ELF-1 (cell line): ENCODE data around the gene IQGAP2.
"Not testable (repeated sequence)": the region's sequence is repeated elsewhere in the genome, so short reads cannot be mapped to it uniquely, and the experiment has no call there.

Experiments
- DNase-seq: peaks from one replicate; pipeline ENCODE4 v3.0.0-alpha.2; 2016; ENCODE audit warnings: low read depth, low spot score

IQGAP2 gene

GRCh38 chr5:76499507-76500161 is 96.5 kb downstream of the IQGAP2 start:
- no peak for DNase-seq

DNA sequence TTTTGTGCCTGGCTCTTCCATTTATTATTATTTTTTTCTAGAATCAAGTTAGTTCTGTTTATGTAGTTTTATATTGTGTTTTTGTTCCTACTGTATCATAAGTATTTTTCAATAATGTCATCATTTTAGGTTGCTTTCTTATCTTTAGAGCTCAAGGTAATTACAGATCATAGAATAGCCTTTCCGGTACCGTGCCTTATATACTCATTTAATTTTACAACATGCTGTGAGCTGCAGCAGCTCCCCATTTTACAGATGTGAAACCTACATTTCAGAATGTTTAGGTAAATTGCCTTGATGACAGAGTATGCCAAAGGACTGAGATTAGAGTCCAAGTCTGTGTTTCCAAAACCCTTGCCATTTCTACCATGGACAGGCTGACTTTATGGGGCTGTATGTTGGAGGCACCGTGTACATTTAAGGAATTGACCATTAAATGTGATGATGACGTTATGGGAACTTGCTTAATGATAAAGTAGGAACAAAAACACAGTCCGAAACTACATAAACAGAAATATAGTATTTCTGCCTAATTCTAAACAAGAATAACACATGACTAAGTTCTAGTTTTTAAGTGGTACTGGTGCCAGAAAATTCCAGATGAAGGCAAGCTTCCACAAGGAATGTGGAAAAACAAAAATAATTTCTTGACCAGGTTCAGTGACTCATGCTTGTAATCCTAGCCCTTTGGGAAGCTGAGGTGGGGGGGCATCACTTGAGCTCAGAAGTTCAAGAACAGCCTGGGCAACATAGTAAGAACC is 97.7 kb downstream of the IQGAP2 start:
- no peak for DNase-seq

GRCh38 chr5:76503929-76504328 is 100.8 kb downstream of the IQGAP2 start:
- DNase-seq, result no peak

DNA sequence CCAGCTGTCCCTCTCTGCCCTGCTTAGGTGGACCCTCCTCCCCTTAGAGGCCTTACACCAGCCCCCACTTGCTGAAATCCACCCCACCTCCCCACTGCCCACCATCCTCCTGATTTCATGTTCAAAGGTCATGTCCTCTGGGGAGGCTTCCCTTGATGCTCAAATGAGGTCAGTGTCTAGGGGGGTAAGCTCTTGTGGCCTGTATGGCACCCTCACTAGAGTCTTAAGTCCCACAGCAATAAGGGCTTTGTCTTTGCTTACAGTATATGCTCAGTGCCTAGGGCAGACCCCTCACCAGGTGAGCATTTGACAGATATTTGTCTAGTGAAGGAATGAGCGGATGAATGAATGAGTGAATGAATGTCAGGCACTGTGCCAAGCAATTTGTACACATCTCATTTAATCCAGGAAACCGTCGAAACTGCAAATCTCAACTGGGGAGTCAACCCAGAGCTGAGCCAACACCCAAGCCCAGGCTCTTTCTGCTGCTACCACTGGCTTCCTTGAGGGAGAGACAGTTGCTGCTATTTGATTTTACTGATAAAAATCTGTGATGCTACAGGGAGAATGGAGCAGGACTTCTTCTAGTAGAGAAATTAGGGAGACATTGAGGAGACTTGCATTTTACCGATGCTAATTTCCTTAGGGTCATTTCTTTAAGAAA is 101.9 kb downstream of the IQGAP2 start:
- no peak for DNase-seq

DNA sequence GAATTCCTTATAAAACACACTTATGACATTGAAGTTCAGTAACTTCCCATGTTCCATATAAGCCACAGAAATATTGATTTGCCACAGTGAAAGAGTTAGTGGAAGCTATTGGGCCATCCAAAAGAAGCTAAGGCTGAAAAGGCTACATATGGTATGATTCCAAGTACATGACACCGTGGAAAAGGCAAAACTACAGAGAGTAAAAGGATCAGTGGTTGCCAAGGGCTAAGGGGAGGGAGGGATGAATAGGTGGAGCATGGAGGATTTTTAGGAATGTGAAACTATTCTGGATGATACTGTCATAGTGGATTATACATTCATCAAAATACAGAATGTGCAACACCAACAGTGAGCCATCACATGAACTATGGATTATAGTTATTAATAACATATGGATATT is 110.4 kb downstream of the IQGAP2 start:
- DNase-seq, result no peak

GRCh38 chr5:76514292-76514691 is 111.2 kb downstream of the IQGAP2 start:
- peak; percentile 64 for DNase-seq

DNA sequence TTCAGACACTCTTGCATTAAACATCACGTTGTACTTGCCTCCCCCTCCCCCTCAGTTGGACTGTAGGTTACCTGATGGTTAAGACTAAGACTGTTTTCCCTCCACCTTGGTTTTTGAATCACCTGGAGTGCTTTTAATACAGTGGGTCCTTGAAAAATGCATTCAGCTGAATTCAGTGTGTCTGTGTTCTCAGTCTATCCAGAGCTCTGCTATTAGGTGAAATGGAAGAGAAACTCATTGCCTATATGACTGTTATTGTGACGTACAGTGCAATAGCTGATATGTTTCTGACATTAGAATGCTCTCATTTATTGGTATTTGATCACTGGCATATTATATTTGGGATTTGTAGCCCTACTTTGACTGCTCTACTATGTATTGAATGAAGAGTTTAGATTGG is 111.6 kb downstream of the IQGAP2 start:
- DNase-seq, result no peak

DNA sequence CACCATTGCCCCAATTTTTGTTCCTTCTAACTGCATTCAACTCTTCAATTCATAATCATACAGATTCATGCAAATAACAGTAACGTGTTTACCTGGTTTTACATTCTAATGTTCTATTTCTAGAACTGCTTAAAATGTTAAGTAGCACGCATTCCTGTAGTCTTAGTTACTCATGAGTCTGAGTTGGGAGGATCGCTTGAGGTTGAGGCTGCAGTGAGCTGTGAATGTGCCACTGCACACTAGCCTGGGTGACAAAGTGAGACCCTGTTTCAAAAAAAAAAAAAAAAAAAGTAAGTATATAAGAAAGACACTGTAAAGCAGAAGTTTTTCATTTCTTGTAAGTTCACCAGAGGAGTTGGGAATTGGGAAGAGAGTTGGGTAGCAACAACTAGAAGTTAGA is 114.2 kb downstream of the IQGAP2 start:
- no peak for DNase-seq

GRCh38 chr5:76518246-76518645 is 115.2 kb downstream of the IQGAP2 start:
- DNase-seq, result not testable (repeated sequence)

DNA sequence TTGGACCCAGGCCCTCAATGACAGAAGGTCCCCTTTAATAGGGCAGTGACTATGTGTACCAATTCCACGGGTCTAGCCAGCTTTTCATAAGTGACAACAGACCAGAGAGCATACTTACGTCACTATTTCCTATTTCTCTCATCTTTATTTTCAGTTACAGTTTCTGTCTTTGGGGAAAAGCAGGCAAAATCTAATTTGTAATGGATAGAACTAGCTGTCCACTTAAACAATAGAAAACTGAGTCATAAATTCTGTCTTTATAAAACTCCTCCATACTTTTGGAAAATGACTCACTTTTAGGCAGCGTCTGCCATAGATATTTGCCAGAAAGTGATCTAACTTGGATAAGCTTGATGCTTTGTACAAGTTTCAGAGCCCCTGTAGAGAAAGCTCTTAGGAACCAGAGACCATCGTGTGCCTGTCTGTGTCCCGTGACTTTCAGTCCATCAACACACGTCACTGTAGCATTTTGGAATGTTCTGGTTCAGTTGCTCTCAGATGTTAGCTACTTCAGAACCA is 118.2 kb downstream of the IQGAP2 start:
- DNase-seq, result no peak

DNA sequence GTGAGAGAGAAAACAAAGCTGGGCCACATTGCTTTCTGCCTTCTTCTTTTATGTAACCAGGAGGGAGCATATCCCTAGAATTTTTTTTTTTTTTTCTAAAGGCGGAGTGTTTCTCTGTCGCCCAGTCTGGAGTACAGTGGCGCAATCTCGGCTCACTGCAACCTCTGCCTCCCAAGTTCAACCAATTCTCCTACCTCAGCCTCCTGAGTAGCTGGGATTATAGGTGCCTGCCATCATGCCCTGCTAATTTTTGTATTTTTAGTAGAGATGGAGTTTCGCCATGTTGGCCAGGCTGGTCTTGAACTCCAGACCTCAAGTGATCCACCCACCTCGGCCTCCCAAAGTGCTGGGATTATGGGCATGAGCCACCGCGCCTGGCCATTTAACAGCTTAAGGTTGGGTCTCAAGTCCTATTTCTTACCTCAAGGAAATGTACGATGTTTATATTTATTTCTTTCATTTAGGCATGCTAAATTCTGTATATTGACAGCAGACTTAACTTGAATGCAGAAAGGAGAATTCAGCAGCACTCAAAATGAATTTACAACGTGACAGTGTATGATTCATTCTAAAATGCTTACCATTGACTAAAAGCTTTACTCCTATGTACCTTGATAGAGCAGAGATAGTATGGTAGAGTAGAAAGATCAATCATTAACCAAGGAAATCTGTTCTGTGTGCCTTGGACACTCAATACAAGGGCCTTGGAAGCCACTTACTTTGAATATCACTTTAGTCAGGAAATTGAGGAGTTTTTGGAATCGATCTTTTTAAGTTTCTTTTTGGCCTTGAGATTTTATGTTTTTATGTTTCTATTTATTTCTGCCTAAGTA is 119.2 kb downstream of the IQGAP2 start:
- no peak for DNase-seq

DNA sequence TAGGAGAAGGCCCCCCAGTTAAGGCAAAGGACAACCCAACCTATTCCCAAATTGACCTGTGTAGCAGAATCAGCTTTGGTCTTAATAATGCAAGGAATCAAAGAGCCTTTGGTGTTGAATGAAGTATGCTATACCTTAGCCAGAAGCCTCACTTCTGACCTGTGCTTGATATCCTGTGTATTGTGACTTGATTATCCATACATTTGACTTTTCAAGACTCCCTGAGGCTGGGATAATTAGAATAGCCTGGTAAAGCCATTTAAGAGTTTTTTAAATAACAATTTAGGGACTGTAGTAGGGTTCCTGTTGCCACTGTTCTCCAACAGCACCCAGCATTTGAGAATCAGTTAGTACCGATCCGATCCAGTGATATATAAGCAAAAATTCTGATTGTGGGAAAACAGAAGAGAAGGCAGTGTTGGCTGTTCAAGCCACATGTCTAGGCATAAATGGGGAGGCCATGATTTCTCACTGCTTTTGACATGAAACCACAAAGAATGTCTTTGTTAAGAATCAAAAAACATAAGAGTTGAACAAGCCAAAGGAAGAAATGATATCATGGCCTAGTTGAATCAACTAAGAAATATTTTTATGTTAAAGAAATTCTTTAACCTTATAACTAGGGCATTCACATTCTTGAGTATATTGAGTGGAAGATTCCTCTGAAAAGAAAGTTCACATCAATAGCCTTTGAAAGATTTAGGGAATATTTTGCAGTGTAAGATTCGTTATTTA is 121.2 kb downstream of the IQGAP2 start:
- no peak for DNase-seq

DNA sequence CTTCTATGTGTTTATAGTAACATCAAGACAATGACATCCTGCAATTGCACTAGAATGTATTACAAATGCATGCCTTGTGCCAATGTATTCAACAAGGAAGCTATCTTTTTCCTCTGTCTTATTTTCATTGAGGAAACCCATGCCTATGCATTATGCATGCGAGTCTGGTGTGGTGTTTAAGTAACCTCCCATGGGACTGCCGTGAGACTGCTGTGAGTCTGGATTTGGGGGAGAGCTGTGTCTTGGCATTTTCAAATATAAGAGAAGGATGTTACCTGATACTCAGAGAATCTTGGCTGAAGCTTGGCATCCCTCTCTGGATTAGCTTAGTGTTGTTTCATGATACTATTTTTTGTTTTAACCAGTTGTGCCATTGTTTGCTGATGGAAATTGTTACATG is 121.8 kb downstream of the IQGAP2 start:
- no peak for DNase-seq

GRCh38 chr5:76525956-76526355 is 122.9 kb downstream of the IQGAP2 start:
- no peak for DNase-seq

DNA sequence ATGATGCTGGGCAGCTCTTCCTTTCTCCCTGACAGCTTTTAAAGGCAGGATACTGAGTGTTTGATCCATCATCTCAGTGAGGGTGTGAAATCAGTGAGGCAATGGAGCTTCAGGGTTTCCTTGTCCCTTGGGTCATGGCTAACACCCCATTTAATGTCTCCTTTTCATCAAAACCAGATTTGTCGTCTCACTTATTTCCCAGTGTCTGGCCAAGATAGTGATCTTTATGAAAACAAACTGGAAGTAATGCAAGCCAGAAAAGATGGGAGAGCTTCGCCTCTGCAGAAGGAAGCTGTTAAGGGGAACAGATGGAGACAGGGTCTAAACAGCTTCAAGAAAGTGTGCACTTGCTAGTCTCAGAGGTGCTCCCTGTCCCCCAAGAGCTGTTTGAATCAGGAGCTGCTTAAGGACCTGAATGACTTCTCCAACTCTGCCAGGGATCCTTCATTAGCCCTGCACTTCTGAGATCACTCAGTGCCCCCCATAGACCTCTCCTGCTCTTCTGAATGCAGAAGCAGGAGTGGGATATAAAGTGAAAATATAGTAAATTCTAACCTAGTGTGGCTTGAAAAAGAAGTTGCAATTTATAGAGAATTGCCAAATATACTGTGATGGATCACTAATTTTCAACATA is 124.0 kb downstream of the IQGAP2 start:
- no peak for DNase-seq

- DNase-seq, result peak; percentile 52
These were observed 124.6 kb downstream of the IQGAP2 start for GRCh38 chr5:76527685-76528161.

DNA sequence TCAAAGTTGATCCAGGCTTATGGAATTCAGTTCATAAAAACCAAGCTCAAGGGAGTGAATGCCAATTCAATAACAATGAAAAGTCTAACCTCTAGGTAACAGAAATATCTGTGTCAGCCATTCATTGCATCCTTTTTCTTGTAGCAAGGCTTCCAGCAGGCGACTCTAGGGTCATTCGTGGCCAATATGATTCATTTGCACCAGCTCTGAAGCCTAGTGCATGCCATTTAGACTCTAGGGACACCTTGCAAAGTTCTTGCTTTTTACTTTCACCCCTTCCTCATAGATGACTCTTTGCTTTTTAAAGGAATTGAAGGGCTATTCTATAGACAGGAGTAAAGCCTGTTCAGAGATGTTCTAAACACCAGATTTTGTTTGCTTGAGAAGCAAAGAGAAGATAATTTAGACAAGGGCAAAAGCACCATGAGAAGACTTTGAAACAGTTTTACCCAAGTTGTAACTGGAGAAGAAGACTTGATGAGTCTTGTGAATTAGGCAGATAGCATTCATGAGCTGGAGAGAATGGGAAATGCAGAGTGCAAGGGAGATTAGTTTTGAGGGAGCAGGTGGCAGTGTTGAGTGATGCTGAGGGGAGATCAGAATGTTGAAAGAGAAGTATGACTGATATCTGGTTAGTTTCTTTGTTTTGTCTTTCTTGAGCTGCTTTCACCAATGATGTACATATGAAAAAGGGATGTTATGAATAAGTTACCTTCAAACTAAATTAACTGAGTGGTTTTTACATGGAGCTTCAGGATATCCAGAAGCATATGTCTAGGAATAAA is 125.7 kb downstream of the IQGAP2 start:
- no peak for DNase-seq

DNA sequence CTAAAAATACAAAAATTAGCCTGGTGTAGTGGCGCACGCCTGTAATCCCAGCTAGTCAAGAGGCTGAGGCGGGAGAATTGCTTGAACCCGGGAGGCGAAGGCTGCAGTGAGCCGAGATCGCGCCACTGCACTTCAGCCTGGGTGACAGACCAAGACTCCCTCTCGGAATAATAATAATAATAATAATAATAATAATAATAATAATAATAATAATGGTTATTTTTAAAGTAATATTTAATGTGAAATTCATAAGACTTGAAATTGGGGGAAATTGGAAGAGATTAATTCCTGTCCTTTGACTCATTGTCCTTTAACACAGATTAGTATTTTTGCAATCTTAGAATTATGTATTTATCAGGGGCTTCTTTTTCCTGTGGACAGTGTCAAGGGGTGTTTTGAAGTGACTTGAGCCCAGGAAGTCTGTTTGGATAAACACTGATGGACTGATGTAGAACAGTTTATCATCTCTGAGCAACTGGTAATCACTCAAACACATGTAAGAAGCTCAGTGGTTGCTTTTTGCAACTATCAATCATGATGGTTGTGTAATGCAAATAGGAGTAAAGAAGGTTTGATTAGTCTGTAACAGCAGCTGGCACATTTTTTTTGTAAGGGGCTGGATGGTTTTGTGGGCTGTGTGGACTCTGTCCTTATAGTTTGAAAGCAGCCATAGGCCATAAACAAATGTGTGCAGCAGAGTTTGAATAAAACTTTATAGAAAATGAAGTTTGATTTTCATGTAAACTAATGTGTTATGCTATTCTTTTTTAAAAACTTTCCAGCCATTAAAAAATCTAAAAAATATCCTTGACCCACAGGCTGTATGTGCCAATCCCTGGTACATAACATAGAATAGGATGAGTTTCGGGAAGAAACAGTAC is 126.6 kb downstream of the IQGAP2 start:
- DNase-seq, result no peak

DNA sequence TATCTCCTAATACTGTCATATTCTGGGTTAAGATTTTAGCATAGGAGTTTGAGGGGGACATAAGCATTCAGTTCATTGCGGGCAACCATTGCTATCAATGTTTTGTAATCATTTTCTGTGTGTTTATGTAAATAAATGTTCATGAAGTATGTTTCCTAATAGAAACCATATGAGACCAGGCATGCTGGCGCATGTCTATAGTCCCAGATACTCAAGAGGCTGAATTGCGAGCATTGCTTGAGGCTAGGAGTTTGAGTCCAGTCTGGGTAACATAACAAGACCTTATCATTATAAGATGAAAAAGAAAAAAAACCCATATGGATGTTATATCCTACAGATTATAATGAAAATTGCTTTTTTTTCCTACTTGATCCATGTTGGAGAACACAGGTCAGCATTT is 129.0 kb downstream of the IQGAP2 start:
- DNase-seq, result no peak
